ENCODE data around the gene MGMT.

- no peak for TF ChIP-seq POLR2A (IDR thresholded peaks at IDR 0.05)
- no peak for TF ChIP-seq CTCF (IDR thresholded peaks at IDR 0.05)
Measured at GRCh38 chr10:129659508-129660268, 192.6 kb downstream of the MGMT start.
